Loucy (cell line): ENCODE measurements around the gene EMC1.

Experiments
- CTCF ChIP-seq: fragments of 200-600 bp; sonication (generic); conservative IDR thresholded peaks from 2 replicates; pipeline ENCODE4 v1.5.1; 2014; ENCODE audit warnings: mild to moderate bottlenecking, antibody characterized with exemption, low read length
- EZH2phosphoT487 ChIP-seq: fragments of 200-600 bp; IDR thresholded peaks from 2 replicates; pipeline ENCODE4 v1.6.1; 2018; ENCODE audit warnings: antibody characterized with exemption, mild to moderate bottlenecking, moderate library complexity, borderline replicate concordance

- TF ChIP-seq CTCF (no peak), EZH2phosphoT487 (no peak)
Measured at GRCh38 chr1:19206947-19207346, 44.4 kb downstream of the EMC1 start.
